Hypothalamus (tissue), 51 donors: ENCODE data around the gene TLR2.
"Not testable (repeated sequence)": the region's sequence is repeated elsewhere in the genome, so short reads cannot be mapped to it uniquely, and the experiment has no call there.

Source experiments
- DNase-seq, 51 donors: peaks; one replicate each; lab custom pipeline; 2025; lab: John Stamatoyannopoulos, UW

TLR2 gene

DNA sequence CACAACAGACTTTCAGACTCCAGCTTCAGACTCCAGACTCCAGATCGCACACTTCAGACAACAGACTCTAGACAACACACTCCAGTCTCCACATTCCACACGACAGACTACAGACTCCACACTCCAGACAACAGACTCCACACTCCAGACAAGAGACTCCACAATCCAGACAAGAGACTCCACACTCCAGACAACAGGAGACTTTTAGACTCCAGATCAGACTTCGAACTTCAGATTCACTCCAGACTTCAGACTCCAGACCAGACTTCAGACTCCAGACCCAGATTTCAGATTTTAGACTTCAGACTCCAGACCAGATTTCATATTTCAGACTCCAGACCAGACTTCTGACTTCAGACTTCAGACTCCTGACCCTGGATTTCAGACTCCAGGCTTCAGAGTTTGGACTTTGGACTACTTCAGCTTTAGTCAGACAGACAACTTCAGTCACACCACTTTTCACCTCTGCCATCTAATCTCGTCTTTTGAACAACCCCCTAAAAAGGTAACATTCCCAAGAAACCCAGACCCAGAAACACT is 29.0 kb upstream of the TLR2 start:
- no peak for DNase-seq

DNA sequence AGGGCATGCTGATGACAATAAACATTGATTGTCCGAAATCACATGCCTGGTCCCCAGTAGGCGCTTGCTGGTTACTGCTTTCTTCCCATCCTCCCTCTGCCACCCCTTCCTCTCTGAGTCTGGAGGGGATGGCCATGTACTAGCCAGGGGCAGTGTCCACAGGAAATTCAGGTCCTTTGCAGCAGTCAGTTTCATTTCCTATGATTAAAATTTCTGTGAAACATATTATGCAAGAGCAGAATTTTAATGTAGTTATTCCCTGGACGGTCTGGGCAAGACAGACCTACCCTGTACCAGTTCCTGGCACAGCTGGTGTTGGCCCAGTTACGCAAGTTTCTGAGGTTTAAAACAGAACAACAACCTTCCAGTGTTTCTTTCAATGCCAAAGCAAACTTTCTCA is 28.2 kb upstream of the TLR2 start:
- peak in 21 of 51 donors; percentile 6 to 64 (median 17) for DNase-seq

DNA sequence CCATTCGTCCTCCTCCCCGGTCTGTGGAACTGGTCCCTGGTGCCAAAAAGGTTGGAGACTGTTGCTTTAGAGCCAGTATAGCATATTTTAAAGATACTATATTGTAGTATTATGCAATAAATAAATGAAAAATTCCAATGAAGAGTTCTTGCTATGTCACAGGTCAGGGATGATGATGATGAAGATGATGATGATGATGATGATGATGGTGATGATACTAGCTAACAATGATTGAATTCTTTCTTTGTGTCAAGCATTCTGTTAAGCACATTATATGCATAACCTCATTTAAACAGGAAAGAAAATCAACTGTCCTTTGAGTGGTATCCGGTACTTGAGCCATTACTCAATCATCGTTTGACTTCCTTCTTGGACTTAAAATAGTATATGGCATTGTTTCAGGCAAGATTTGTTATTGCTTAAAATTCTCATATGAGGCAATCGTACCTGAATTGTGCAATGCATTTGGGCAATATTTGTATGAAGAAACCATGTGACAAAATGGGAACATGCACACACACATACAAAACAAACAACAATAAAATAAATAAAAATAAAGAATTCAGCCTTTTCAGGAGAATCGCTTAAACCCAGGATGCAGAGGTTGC is 22.8 kb upstream of the TLR2 start:
- no peak for DNase-seq

DNA sequence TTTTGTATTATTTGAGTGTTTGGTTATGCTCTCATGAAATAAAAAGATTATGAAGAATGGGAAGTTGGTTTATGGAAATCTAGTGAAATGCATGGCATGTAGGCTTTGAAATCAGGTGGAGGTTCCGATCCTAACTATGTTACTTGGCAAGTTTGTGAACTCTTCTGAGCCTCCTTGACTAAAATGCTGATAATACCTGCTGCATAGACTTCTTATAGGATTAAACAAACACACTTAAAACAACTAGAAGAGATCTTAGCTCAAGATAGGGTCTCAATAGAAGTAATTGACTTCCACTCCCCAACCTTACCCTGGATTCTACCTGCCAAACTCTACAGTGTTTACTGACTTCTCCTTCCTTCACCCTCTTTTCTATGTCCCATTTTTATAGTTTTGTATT is 22.2 kb upstream of the TLR2 start:
- DNase-seq, result no peak

DNA sequence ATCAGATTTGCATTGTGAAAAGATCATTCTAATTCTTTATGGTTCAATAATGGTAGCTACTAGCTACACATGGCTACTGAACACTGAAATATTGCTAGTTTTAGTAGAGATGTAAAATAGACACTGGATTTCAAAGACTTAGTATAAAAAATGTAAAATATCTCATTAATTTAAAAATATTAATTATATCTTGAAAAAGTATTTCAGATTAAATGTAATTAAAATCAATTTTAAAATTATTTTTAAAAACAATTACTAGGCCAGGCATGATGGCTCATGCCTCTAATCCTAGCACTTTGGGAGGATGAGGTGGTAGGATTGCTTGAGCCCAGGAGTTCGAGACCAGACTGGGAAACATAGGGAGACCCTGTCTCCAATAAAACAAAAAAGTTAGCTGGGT is 20.4 kb upstream of the TLR2 start:
- no peak for DNase-seq

DNA sequence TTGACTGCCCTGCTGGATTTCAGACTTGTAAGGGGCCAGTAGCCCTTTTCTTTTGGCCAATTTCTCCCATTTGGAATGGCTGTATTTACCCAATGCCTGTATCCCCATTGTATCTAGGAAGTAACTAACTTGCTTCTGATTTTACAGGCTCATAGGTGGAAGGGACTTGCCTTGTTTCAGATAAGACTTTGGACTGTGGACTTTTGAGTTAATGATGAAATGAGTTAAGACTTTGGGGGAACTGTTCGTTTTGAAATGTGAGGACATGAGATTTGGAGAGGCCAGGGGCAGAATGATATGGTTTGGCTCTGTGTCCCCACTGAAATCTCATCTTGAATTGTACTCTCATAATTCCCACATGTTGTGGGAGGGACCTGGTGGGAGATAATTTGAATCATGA is 17.6 kb upstream of the TLR2 start:
- not testable (repeated sequence) for DNase-seq

DNA sequence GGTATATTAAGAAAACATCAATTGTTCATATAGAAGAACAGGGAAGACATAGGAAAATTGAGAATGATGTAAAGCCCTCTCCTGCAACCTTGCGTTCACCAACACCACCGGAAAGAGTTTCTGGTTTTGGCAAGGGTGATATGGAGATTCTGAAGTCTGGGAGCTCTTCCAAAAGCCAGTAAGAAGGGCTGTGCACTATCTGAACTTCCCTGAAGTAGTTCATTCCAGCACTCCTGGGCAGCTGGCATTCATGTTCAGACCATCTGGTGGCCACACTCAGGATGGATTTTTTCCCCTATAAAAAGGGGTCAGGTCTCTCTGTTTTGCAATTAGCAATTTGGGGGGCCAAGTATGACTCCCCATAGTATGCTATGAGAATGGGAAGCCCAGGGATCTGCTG is 15.4 kb upstream of the TLR2 start:
- no peak for DNase-seq

DNA sequence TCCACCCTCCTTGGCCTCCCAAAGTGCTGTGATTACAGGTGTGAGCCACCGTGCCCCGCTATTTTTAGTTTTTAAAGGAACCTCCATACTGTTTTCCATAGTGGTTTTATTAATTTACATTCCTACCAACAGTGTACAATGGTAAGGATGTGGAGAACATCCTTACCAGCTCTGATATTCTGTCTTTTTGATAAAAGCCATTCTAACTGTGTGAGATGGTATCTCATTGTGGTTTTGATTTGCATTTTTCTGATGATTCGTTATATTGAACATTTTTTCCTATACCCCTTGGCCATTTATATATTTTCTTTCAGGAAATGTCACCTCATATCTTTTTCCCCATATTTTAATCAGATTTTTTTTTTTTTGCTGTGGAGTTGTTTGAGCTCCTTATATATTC is 14.2 kb upstream of the TLR2 start:
- DNase-seq, result no peak

DNA sequence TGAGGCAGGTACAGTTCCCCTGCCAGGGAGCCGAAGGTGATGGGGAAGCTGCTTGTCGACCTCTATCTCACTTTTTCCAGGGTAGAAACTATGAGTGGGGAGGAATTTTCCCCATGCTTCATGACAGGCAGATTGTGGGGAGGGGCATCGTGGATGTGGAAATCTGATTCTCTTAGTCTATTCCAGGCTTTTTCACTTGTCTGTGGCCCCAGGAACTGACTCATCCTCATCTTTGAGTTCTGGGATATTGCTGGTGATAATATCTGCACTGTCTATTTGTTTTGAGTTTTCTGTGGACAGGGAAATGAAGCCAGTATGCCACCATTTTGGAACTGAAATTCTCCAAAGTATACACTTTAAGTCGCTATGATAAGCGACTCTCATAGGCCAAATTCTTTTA is 7.6 kb upstream of the TLR2 start:
- DNase-seq, result no peak

DNA sequence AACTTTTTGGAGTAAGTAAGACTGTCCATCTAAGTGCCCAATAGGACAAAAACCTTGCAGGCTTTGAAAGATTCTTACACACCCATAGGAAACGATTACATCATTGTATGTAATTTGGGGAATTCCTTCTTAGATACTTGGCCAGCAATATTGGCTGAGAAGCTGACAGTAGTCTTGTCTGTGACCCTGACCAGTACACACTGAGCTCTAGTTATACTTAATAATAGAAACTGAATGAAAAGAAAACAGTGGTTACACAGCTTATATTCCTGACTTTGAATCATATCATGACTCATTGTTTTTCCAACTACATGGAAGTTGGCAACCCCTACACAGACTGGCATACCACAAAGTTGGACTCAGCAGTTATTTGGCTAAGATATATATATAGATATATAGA is 7.1 kb upstream of the TLR2 start:
- no peak for DNase-seq

DNA sequence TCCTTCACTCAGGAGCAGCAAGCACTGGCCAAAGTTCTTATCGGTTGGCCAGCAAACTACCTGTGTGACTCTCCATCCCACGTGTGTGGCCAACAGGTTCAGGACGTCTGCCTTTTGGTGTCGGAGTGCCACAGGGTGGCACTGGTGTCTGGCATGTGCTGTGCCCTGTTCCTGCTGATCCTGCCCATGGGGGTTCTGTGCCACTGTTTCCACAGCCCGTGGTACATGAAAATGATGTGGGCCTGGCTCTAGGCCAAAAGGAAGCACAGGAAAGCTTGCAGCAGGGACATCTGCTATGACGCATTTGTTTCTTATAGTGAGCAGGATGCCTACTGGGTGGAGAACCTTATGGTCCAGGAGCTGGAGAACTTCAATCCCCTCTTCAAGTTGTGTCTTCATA is 4.6 kb upstream of the TLR2 start:
- no peak for DNase-seq

DNA sequence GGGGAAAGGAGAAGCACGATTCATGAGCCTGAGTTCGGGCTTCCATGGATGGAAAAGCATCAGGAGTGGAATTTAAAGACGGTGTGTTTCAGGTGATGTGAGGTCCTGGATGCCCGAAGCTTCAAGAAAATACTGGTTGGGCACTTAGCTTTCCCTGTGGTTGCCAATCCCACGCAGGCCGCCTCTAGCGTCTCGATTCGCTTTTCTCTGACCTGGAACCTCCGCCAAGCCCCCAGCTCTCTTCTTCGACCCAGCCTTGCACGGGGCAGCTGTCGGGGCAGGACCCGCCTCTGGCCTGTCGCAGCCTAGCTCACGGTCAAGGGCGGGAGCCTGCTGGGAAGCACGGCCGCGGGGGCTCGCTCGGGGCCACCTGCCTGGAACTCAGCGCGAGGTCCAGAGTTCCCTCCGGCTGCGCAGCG is 308 bp upstream of the TLR2 start:
- peak in 6 of 51 donors; percentile 3 to 19 (median 8) for DNase-seq

DNA sequence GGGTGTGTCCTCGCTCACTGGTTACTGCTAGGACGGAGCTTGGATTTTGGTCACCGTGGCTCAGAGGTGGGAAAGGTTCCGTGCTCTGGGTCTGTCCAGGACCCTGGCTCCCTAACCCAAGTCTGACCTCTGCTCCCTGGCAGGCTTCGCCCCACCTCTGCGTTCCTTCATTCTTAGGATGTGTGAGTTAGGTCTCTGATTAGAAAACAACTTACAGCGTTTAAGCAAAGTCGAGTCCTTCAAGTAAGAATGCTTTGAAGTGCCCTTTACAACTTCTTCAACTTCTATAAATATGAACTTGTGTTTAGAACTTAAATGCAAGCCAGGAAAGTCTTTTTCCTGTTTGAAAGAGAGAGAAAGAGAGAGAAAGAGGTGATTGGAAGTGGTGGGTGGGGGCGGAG is 891 bp downstream of the TLR2 start:
- DNase-seq, result no peak

DNA sequence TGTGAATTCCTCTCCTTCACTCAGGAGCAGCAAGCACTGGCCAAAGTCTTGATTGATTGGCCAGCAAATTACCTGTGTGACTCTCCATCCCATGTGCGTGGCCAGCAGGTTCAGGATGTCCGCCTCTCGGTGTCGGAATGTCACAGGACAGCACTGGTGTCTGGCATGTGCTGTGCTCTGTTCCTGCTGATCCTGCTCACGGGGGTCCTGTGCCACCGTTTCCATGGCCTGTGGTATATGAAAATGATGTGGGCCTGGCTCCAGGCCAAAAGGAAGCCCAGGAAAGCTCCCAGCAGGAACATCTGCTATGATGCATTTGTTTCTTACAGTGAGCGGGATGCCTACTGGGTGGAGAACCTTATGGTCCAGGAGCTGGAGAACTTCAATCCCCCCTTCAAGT is 20.4 kb downstream of the TLR2 start:
- no peak for DNase-seq

DNA sequence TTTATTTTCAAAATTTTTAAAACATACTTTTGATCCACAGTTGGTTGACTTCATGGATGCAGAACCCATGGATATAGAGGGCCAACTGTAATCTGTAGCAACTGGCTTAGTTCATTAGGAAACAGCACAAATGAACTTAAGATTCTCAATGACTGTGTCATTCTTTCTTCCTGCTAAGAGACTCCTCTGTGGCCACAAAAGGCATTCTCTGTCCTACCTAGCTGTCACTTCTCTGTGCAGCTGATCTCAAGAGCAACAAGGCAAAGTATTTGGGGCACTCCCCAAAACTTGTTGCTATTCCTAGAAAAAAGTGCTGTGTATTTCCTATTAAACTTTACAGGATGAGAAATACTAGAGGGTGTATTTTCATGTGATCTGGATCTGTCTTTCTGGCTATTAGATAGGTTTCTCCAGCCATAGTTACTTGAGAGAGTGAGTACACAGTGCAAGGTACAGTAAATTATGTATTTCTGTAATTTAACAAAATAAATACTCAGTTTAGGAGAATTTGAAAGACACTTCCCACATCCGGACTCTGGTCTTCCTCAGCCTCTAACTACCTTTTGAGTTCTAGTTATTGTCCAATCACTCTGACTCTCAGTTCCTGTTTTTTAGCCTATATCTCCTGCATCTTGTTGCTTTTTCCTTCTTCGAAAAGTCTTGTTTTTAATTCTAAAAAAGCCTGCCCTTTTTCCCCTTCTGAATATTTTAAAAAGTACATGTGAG is 21.8 kb downstream of the TLR2 start:
- DNase-seq, result no peak

DNA sequence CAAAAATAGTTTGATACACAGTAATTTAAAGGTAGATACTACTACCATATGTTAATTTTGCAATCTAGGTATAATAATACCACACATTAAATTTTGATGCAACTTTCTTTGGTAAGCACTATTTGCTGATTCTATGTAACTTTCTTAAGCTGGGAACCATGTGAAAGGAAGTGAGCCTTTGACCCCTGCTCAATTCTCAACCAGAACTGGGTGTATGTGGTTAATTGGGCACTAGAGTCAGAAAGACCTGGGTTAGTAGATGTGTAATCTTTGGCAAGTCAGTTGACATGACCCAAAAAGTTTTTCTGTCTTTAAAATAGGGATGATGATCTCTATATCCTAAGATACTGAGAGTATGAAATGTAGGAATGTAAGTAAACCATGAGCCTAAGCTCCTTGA is 22.4 kb downstream of the TLR2 start:
- DNase-seq, result no peak

DNA sequence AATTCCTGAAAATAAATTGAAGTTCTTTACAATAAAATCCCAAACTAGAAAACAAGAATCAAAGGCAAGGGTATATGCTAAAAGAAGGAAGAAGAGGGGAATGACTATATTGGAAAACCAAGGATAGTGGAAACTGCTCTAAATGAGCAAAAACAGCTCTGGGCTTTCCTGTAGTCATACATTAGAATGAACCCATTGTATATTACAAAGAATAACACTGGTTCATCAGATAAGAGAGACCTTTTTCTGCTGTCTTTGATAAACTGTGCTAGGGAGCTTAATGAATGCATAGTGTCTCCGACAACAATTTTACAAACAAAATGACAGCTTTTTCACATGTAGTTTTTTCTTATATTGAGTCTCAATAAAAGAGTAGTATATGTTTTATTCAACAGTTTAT is 26.6 kb downstream of the TLR2 start:
- DNase-seq, result no peak

DNA sequence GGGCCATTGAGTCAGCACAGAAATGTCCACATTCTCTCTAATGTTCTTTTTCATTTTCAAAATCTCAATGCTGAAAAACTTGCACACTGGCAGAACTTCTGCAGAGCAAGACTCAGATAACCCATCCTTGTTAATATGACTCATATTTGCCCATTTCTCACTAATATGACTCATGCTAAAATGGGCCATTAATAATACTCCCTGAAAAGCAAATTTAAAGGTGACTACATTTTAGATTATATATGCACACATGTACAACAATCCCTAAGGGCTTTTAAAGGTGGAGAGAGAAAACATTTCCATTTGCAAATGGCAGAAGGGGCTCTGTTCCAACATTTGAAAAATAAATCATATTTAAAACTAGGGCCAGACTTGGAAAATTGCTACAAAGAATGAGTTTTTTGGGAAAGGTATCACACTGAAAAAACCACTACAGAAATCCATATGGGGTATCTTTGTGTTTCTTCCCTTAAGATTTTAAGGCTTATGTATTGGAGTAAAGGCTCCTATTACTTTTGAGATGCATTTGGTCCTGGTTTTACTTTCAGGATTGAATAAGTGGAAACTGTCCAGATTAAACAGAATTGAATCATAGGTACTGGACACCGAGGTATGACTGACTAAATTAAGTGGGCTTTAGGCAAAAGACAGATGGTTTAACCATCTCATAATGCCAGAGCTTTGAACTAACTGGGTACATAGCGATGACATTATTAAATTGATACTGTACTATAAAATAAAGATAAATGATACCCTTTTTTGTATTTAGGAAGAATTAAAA is 30.0 kb downstream of the TLR2 start:
- DNase-seq, result no peak

DNA sequence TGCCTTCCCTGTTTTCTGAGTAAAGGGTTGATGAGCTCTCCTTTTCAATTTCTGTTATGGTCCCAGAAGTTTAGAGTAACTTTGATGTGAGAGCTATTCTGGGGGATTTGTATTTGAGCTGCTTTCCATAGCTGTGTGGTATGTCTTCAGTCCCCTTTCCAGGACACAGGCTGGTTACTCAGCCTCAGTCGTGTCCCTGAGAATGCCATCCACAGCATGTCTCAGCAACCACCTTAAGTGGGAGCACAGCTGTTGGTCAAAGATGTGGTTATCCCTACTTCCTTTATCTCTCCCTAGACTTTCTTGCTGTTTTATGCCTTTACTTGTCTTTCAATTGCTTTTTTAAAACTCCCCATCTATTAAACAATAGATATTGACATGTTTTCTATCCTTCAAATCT is 38.0 kb downstream of the TLR2 start:
- no peak for DNase-seq

DNA sequence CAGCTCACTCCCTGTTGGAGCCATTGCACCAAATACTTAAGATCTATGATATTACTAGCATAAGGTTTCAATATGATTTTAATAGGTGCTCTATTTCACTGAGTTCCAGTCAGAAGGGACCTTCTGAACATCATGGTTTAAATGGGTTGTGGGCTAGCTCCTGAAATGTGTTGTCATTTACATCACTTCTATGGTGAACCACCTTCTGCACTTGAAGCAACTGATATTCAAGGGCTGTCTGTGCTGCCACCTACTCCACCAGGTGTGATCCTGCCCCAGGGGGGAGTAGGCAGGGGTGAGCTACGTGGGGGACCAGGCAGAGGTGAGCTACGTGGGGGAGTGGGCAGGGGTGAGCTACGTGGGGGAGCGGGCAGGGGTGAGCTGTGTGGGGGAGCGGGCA is 40.5 kb downstream of the TLR2 start:
- DNase-seq, result no peak

DNA sequence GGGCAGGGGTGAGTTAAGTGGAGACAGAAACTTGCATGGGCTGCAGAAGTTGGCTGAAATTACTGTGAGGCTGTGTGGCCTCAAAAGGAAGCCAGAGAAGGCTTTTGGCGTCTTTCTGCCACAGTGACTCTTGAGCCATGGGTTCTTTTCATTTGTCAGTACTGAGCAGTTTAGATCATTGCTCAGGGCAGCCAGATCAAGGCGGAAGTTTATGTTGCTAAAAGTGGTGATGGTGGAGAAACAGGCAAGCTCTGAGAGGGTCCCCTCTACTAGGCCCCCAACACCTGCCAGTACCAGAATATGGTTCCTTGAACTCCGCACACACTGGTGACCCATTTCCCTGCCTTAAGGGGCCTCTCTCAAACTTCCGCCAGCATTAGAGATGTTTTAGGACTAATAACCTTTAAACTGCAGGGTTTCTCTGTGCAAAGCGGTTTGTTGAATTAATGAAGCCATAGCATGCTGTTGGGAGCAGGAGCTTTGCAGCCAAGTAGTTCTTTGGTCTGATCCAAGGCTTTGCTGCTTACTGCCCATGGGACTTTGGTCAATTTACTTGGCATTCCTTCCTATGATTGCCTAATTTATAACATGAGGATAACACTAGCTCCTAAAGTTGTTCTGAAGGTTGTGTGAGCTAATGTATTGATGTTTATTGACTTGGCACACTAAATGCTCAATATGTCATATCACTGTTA is 41.2 kb downstream of the TLR2 start:
- DNase-seq, result no peak
